ENCODE results near the gene CXCL10. TPM values are rescaled to one million over a fixed set of nuclear protein-coding genes. Genes with fewer than 3 reads are reported as not detected.

CXCL10 gene
- total and polyA plus RNA-seq, 9 of the 15 experiments (the other 6 are each of a cell fraction or from before 2014, with no cell fraction given) = 0.06 to 0.18 (median 0.08) TPM; not detected in 6

DNA sequence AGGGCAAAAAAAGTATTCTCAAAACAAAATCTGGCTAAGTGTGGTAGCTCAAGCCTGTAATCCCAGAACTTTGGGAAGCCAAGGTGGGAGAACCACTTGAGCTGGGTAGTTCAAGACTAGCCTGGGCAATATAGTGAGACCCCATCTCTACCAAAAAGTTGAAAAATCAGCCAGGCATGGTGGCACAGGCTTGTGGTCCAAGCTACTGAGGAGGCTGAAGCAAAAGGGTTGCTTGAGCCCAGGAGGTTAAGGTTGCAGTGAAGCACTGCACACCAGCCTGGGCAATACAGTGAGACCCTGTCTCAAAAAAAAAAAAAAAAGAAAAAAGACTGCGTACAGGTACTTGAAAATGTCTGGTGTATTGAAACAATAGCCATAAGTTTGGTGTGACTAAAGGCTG lies 30.8 kb downstream of the CXCL10 start:
- Histone ChIP-seq H4K20me1 (replicated peaks; ENCODE audit: control insufficient read depth, insufficient read depth, low read length) (no peaks in the 10 kb centered on the region), H3K79me2 (ENCODE audit: control insufficient read depth, insufficient read depth, low read length) (peaks cover 37% of the 10 kb centered on the region), H3K36me3 (ENCODE audit: control insufficient read depth, insufficient read depth, low read length) (peaks cover 13% of the 10 kb centered on the region; the same call in 1 of the 3 replicates), H3K27ac (ENCODE audit: extremely low read depth, low read depth, low read length) (no peak overlapping the region), H3K4me1 (replicated peaks in 1 of 2; ENCODE audit: control insufficient read depth in 2 of 2, insufficient read depth in 2 of 2, low read length in 2 of 2) (peaks cover 2 to 3% of the 10 kb centered on the region in 2 experiments; a peak in 2 of 5 replicates), H3K4me2 (ENCODE audit: insufficient read depth, low read length) (no peak overlapping the region), H3K9ac (ENCODE audit: insufficient read depth in 1 of 2, low read depth in 2 of 2, low read length in 2 of 2) (no peak overlapping the region), H3K9me3 (replicated peaks; ENCODE audit: control insufficient read depth, insufficient read depth, low read depth, low read length) (0 out of 2 replicates have a peak, but pooled peaks cover 4% of the 10 kb centered on the region), H3K9me1 (ENCODE audit: control insufficient read depth, insufficient read depth, low read length) (no peaks in the 10 kb centered on the region), H3K27me3 (ENCODE audit: control insufficient read depth in 2 of 2, insufficient read depth in 2 of 2, low read length in 2 of 2) (no peaks in the 10 kb centered on the region), H2AFZ (ENCODE audit: low read depth, low read length) (no peak overlapping the region), H3K4me3 (no peak overlapping the region)
- ChIA-PET CTCF (ENCODE audit: low intra/inter-chr PET ratio) (no interaction called here), POLR2A (no interaction called here)
- FAIRE-seq (no peak), DNase-seq (ENCODE audit: extremely low read depth in 1 of 4, low spot score in 3 of 4) (no peak), ATAC-seq (no peak)
- in situ Hi-C loops (cut with MboI) = no loop called here
- 14% methylated on average over 1 of the region's 1 CpG for WGBS (ENCODE audit: insufficient coverage, low coverage, missing lambda C conversion rate)
- TF ChIP-seq RBM39 (optimal IDR thresholded peaks at IDR 0.05; ENCODE audit: low read depth, low read length) (no peak), ZNF3 (CRISPR knock-in tag; IDR thresholded peaks at IDR 0.05) (no peak), SMAD3 (CRISPR knock-in tag; conservative IDR thresholded peaks at IDR 0.05) (no peak), LARP7 (IDR thresholded peaks at IDR 0.05) (no peak), ZNF121 (CRISPR knock-in tag; conservative IDR thresholded peaks at IDR 0.05) (peak; percentile 94), KAT8 (IDR thresholded peaks at IDR 0.05; ENCODE audit: low read depth) (no peak), BCOR (IDR thresholded peaks at IDR 0.05) (peak; percentile 32; the same call in 1 of the 2 replicates)
- intact Hi-C loops (cut with micrococcal nuclease) = loop anchor here (5.0 kb wide), 1 partner anchor 75 kb away; no protein-coding TSS in a partner anchor
- no TSS peak for BruUV-seq (replicated peaks)

Data from K562 (cell line).